Smooth muscle cell (in vitro differentiated cells): Measurements from ENCODE around the gene SLC25A21. TPM values are rescaled to one million over a fixed set of nuclear protein-coding genes. Genes with fewer than 3 reads are reported as not detected.

ENCODE experiments used
- DNase-seq: peaks from one replicate; lab custom pipeline; 2025; ENCODE audit not compliant: unreplicated experiment; lab: John Stamatoyannopoulos, UW
- H2AFZ ChIP-seq: fragments of 200-600 bp; sonication (generic); 2 replicates; pipeline ENCODE4 v1.6.0; 2016; ENCODE audit warnings: antibody characterized with exemption, low read depth, mild to moderate bottlenecking
- H3F3A ChIP-seq: fragments of 200-600 bp; sonication (generic); 2 replicates; pipeline ENCODE4 v1.6.0; 2017; ENCODE audit warnings: antibody characterized with exemption, low read depth
- H3K27ac ChIP-seq: fragments of 200-600 bp; sonication (generic); 2 replicates; pipeline ENCODE4 v1.5.1; 2016; ENCODE audit warnings: low read depth, mild to moderate bottlenecking
- H3K27me3 ChIP-seq: fragments of 200-600 bp; sonication (generic); 2 replicates; pipeline ENCODE4 v1.6.1; 2016; ENCODE audit warnings: low read depth, mild to moderate bottlenecking
- H3K36me3 ChIP-seq: fragments of 200-600 bp; sonication (generic); 2 replicates; pipeline ENCODE4 v1.5.1; 2016; ENCODE audit warnings: low read depth
- H3K4me1 ChIP-seq: fragments of 200-600 bp; sonication (generic); 2 replicates; pipeline ENCODE4 v1.5.1; 2016; ENCODE audit warnings: low read depth
- H3K4me2 ChIP-seq: fragments of 200-600 bp; sonication (generic); 2 replicates; pipeline ENCODE4 v1.6.0; 2016; ENCODE audit warnings: mild to moderate bottlenecking
- H3K4me3 ChIP-seq: fragments of 200-600 bp; sonication (generic); 2 replicates; pipeline ENCODE4 v1.5.1; 2016; ENCODE audit warnings: mild to moderate bottlenecking
- H3K79me2 ChIP-seq: fragments of 200-600 bp; sonication (generic); 2 replicates; pipeline ENCODE4 v1.6.0; 2016; ENCODE audit warnings: low read depth, mild to moderate bottlenecking
- H3K9ac ChIP-seq: fragments of 200-600 bp; sonication (generic); 2 replicates; pipeline ENCODE4 v1.6.0; 2016; ENCODE audit warnings: low read depth
- H3K9me3 ChIP-seq: fragments of 200-600 bp; sonication (generic); replicated peaks from 2 replicates; pipeline ENCODE4 v1.5.1; 2016; ENCODE audit warnings: low read depth
- H4K20me1 ChIP-seq: fragments of 200-600 bp; sonication (generic); 2 replicates; pipeline ENCODE4 v1.6.0; 2016; ENCODE audit warnings: low read depth
- WGBS: methylation state at CpG from one replicate; pipeline ENCODE4 v1.1.7; 2016; ENCODE audit warnings: low lambda C conversion rate; 5-methylcytosine and 5-hydroxymethylcytosine counted together
- polyA plus RNA-seq: library from polyadenylated mRNA; unstranded; fragments of >200 nt; fragmentation: Nextera tagmentation; extraction: Ambion mirVana; gene quantifications from 2 replicates; pipeline ENCODE4 v1.2.1, GENCODE V29; 2016
- total RNA-seq: library from RNA; depleted of rRNA; stranded (reverse); fragments of >200 nt; gene quantifications from 2 replicates; pipeline ENCODE4 v1.2.3, GENCODE V29; 2014
- TF ChIP-seq, protein P1 (sequence below): fragments of 200-600 bp; sonication (generic); IDR thresholded peaks from 2 replicates; pipeline ENCODE4 v1.5.1; 2017; ENCODE audit warnings: borderline replicate concordance, mild to moderate bottlenecking, antibody characterized with exemption; ENCODE audit not compliant: insufficient read depth, poor library complexity, severe bottlenecking

Gene SLC25A21
- total and polyA plus RNA-seq, 2 experiments from 2014 or later: 1.1 TPM; not detected in 1

DNA sequence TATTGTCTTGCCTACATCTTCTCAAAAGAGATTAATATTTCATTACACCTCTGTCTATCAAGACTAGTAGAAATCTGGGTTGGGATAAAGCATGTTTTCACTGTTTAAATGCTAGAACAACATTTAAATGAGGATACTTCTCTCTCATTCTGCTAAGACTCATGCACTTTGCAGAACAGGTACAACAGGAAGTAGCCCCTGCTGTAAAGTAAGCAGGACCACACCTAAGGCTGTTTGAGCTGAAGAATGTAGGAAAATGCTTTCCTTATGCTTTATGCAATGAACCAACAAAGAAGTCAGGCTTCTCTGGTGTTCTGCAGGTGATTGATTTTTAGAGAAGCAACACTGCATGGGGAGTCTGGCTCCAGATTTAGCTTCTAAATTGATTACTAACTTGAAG lies 421.3 kb downstream of the SLC25A21 start:
- no peak overlapping the region for H3K4me2 ChIP-seq
- no peaks in the 10 kb centered on the region for H3K79me2 ChIP-seq
- no peak overlapping the region for H2AFZ ChIP-seq
- TF ChIP-seq, protein P1, sequence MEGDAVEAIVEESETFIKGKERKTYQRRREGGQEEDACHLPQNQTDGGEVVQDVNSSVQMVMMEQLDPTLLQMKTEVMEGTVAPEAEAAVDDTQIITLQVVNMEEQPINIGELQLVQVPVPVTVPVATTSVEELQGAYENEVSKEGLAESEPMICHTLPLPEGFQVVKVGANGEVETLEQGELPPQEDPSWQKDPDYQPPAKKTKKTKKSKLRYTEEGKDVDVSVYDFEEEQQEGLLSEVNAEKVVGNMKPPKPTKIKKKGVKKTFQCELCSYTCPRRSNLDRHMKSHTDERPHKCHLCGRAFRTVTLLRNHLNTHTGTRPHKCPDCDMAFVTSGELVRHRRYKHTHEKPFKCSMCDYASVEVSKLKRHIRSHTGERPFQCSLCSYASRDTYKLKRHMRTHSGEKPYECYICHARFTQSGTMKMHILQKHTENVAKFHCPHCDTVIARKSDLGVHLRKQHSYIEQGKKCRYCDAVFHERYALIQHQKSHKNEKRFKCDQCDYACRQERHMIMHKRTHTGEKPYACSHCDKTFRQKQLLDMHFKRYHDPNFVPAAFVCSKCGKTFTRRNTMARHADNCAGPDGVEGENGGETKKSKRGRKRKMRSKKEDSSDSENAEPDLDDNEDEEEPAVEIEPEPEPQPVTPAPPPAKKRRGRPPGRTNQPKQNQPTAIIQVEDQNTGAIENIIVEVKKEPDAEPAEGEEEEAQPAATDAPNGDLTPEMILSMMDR: no peak
- no peaks in the 10 kb centered on the region for H3K27me3 ChIP-seq
- H3K9me3 ChIP-seq: no peaks in the 10 kb centered on the region
- no peak for DNase-seq
- H3K9ac ChIP-seq: no peak overlapping the region
- H3K4me1 ChIP-seq: no peaks in the 10 kb centered on the region
- no peaks in the 10 kb centered on the region for H3K36me3 ChIP-seq
- no peak overlapping the region for H3K4me3 ChIP-seq
- no peak overlapping the region for H3K27ac ChIP-seq
- no peaks in the 10 kb centered on the region for H4K20me1 ChIP-seq
- H3F3A ChIP-seq: no peaks in the 10 kb centered on the region

DNA sequence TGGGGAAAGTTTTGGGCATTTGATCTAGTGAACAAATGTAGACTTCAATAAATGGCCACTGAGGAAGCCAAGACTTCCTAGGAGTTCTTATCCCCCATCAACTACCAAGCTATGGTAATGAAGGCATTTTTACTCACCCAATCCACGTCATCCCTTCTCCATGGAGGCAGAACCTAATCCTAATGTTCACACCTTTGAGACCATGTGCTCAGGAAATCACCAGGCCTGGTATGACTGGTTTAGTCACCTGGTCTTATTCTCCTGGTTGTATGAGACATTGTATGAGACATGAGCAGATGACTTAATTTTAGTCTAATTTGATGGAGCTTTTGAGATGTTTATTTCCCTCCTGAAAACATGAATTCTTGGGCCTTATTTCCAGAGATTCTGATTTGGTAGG lies 422.2 kb downstream of the SLC25A21 start:
- Histone ChIP-seq H3K9me3 (no peaks in the 10 kb centered on the region), H2AFZ (no peak overlapping the region), H3K4me3 (no peak overlapping the region), H4K20me1 (no peaks in the 10 kb centered on the region), H3K9ac (no peak overlapping the region), H3K27me3 (no peaks in the 10 kb centered on the region), H3K27ac (no peak overlapping the region), H3K36me3 (no peaks in the 10 kb centered on the region), H3K4me2 (no peak overlapping the region), H3F3A (no peaks in the 10 kb centered on the region), H3K4me1 (no peaks in the 10 kb centered on the region), H3K79me2 (no peaks in the 10 kb centered on the region)
- DNase-seq: no peak
- 85% methylated on average over 1 of the region's 1 CpG for WGBS
- TF ChIP-seq, protein P1: no peak

DNA sequence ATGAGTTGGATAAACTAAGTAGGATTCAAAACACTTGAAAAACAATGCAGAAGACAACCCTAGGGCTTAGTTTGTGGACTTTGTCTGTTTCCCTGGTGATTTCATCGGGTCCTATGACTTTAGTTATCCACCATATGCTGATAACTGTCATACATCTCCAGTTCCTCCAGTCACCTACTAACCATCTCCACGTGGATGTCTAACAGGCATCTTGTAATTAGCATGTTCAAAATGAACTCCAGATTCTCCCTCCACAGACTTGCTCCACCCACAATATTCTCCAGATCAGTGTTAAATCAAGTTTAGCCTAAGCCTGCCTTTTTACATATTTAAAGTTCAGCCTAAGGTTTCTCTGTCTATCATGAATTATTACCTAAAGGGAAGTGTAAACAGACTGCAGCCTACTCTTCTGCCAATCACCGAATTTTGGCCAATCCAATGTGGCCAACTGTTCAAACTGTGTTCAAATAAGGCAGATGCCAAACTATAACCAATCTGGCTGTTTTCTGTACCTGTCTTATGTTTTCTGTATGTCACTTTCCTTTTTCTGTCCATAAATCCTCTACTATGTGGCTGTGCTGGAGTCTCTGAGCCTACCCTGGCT lies 423.7 kb downstream of the SLC25A21 start:
- Histone ChIP-seq H3K79me2 (no peaks in the 10 kb centered on the region), H3K27me3 (no peaks in the 10 kb centered on the region), H3K4me1 (no peaks in the 10 kb centered on the region), H3K36me3 (no peaks in the 10 kb centered on the region), H3K9me3 (no peaks in the 10 kb centered on the region), H3K4me2 (no peak overlapping the region), H3K4me3 (no peak overlapping the region), H2AFZ (no peak overlapping the region), H4K20me1 (no peaks in the 10 kb centered on the region), H3F3A (no peaks in the 10 kb centered on the region), H3K27ac (no peak overlapping the region), H3K9ac (no peak overlapping the region)
- TF ChIP-seq, protein P1: no peak
- WGBS: 77% methylated on average over 3 of the region's 3 CpGs
- DNase-seq: no peak
